HUES64 (cell line): ENCODE data around the gene TAC3.
"Not testable (repeated sequence)": the region's sequence is repeated elsewhere in the genome, so short reads cannot be mapped to it uniquely, and the experiment has no call there.

ENCODE experiments used
- H3K27ac ChIP-seq: 2 replicates; pipeline ENCODE4 v1.7.0; 2013; ENCODE audit warnings: low read depth, low read length, inconsistent platforms
- H3K27me3 ChIP-seq: 2 replicates; pipeline ENCODE4 v1.6.1; 2013; ENCODE audit warnings: mild to moderate bottlenecking, low read length; ENCODE audit not compliant: insufficient read depth
- H3K36me3 ChIP-seq: 2 replicates; pipeline ENCODE4 v1.6.1; 2013; ENCODE audit warnings: mild to moderate bottlenecking, low read length; ENCODE audit not compliant: insufficient read depth
- H3K4me1 ChIP-seq: 2 replicates; pipeline ENCODE4 v1.6.1; 2013; ENCODE audit warnings: mild to moderate bottlenecking, low read length, moderate library complexity; ENCODE audit not compliant: insufficient read depth
- H3K4me3 ChIP-seq: 2 replicates; pipeline ENCODE4 v1.5.1; 2013; ENCODE audit warnings: mild to moderate bottlenecking, low read length, moderate library complexity
- H3K9ac ChIP-seq: 2 replicates; pipeline ENCODE4 v1.6.1; 2013; ENCODE audit warnings: mild to moderate bottlenecking, low read depth, low read length
- H3K9me3 ChIP-seq: 2 replicates; pipeline ENCODE4 v1.6.1; 2013; ENCODE audit warnings: low read depth, low read length; ENCODE audit not compliant: insufficient read depth
- WGBS: fragments of 150-250, 120-280 bp; methylation state at CpG from one replicate; pipeline ENCODE4 v1.1.7; 2013; ENCODE audit warnings: missing lambda C conversion rate; 5-methylcytosine and 5-hydroxymethylcytosine counted together

Gene TAC3

DNA sequence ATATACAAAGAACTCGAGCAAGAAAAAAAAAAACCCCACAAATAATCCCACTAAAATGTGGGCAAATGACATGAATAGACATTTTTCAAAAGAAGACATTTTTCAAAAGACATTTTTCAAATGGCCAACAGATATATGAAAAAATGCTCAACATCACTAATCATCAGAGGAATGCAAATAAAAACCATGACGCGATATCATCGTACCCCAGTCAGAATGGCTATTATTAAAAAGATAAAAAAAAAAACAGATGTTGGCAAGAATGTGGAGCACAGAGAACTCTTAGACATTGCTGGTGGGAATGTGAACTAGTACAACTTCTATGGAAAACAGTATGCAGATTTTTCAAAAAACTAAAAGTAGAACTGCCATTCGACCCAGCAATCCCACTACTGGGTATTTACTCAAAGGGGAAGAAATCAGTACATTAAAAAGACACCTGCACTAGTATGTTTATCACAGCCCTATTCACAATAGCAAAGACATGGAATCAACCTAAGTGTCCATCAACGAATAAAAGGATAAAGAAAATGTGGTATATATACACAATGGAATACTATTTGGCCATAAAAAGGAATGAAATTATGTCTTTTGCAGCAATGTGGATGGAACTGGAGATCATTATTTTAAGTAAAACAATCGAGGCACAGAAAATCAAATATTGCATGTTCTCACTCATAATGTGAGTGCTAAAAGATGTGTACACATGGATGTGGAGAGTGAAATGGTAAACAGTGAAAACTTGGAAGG, 26.3 kb downstream of the TAC3 start:
- Histone ChIP-seq H3K36me3 (no peaks in the 10 kb centered on the region), H3K9me3 (no peaks in the 10 kb centered on the region), H3K4me1 (peaks cover 7% of the 10 kb centered on the region; the same call in 1 of the 2 replicates), H3K9ac (no peak overlapping the region), H3K4me3 (no peak overlapping the region), H3K27ac (no peak overlapping the region), H3K27me3 (no peaks in the 10 kb centered on the region)
- over 99% methylated on average over 6 of the region's 7 CpGs for WGBS

DNA sequence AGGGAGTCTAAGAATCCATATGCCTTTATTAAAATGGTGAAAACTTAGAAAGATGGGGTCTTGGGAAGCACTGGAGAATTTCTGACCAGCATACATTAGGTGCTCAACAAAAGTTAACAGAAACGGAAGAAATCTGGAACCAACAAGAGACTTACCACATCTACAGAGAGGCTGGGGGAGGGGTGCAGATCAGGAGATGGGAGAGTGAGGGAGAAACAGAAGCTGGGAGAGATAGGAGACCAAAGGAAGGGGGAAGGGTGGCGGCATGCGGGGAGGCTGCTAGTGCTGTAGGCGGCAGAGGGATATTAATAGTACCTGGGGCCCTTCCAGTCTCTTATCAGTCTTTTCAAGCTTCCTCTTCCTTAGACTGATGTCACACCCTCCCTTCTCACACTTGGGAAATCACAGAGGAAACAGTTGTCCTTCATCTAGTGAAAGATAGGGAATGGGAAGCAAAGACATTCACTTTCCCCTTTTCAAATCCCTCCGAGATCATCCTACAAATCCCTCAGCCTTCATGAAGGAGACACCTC, 28.1 kb downstream of the TAC3 start:
- no peaks in the 10 kb centered on the region for H3K36me3 ChIP-seq
- H3K27ac ChIP-seq: no peak overlapping the region
- no peaks in the 10 kb centered on the region for H3K9me3 ChIP-seq
- WGBS: 78% methylated on average over 5 of the region's 5 CpGs
- no peaks in the 10 kb centered on the region for H3K27me3 ChIP-seq
- H3K4me1 ChIP-seq: peaks cover 7% of the 10 kb centered on the region; the same call in 1 of the 2 replicates
- H3K4me3 ChIP-seq: no peak overlapping the region
- no peak overlapping the region for H3K9ac ChIP-seq

DNA sequence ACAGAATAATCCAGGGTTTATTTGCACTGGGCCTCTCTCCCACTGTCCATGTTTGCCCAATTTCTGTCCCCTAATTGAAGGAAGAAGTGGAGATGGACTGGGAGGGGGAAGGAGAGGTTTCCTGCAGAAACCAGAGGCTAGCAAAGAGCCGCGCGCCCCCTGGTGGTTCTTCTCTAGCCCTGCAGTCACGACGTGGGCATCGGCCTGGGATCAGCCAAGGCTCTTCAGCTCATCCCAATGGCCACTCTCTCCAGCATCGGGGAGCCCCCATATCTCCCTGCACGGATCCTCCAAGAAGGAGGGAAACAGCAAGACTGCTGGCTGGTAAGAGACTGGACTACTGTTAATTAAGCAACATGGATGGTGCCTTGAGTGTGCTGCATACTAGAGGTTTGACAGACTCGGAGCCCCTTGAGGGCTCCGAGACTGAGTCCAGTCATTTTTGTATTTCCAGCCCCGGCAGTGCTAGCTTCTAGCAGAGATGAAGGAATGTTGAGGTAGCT, 28.7 kb downstream of the TAC3 start:
- Histone ChIP-seq H3K4me3 (no peak overlapping the region), H3K9ac (no peak overlapping the region), H3K9me3 (no peaks in the 10 kb centered on the region), H3K4me1 (peaks cover 7% of the 10 kb centered on the region; the same call in 1 of the 2 replicates), H3K36me3 (no peaks in the 10 kb centered on the region), H3K27me3 (no peaks in the 10 kb centered on the region), H3K27ac (no peak overlapping the region)
- 34% methylated on average over 11 of the region's 11 CpGs for WGBS

- Histone ChIP-seq H3K36me3 (no peaks in the 10 kb centered on the region), H3K9me3 (no peaks in the 10 kb centered on the region), H3K4me1 (peaks cover 7% of the 10 kb centered on the region; the same call in 1 of the 2 replicates), H3K9ac (no peak overlapping the region), H3K27ac (no peak overlapping the region), H3K27me3 (no peaks in the 10 kb centered on the region), H3K4me3 (no peak overlapping the region)
Measured at GRCh38 chr12:56987011-56987410, 29.3 kb downstream of the TAC3 start.

- not testable (repeated sequence) for H3K4me3 ChIP-seq, H3K27ac ChIP-seq, H3K36me3 ChIP-seq, H3K4me1 ChIP-seq, H3K9ac ChIP-seq, H3K27me3 ChIP-seq, H3K9me3 ChIP-seq
- 65% methylated on average over 4 of the region's 6 CpGs for WGBS
Measured at GRCh38 chr12:56985714-56986113, 30.6 kb downstream of the TAC3 start.

- Histone ChIP-seq H3K36me3 (no peaks in the 10 kb centered on the region), H3K4me3 (no peak overlapping the region), H3K9ac (no peak overlapping the region), H3K27ac (no peak overlapping the region), H3K27me3 (no peaks in the 10 kb centered on the region), H3K4me1 (peaks cover 7% of the 10 kb centered on the region; the same call in 1 of the 2 replicates), H3K9me3 (no peaks in the 10 kb centered on the region)
- 91% methylated on average over 4 of the region's 4 CpGs for WGBS
Measured at GRCh38 chr12:56983386-56983785, 32.9 kb downstream of the TAC3 start.

- H3K9ac ChIP-seq, H3K4me1 ChIP-seq, H3K27ac ChIP-seq, H3K4me3 ChIP-seq, H3K9me3 ChIP-seq, H3K27me3 ChIP-seq, H3K36me3 ChIP-seq: not testable (repeated sequence)
- 88% methylated on average over 3 of the region's 3 CpGs for WGBS
Measured at GRCh38 chr12:56982578-56983236, 33.6 kb downstream of the TAC3 start.

GRCh38 chr12:56980941-56981530, 35.3 kb downstream of the TAC3 start:
- Histone ChIP-seq H3K27ac (no peak overlapping the region), H3K9me3 (no peaks in the 10 kb centered on the region), H3K4me3 (no peak overlapping the region), H3K27me3 (no peaks in the 10 kb centered on the region), H3K9ac (no peak overlapping the region), H3K4me1 (no peaks in the 10 kb centered on the region), H3K36me3 (no peaks in the 10 kb centered on the region)
- 94% methylated on average over 4 of the region's 4 CpGs for WGBS

GRCh38 chr12:56980268-56980667, 36.1 kb downstream of the TAC3 start:
- H3K27ac ChIP-seq: no peak overlapping the region
- H3K4me1 ChIP-seq: no peaks in the 10 kb centered on the region
- H3K27me3 ChIP-seq: no peaks in the 10 kb centered on the region
- H3K36me3 ChIP-seq: no peaks in the 10 kb centered on the region
- H3K9ac ChIP-seq: no peak overlapping the region
- no peak overlapping the region for H3K4me3 ChIP-seq
- 90% methylated on average over 6 of the region's 6 CpGs for WGBS
- H3K9me3 ChIP-seq: no peaks in the 10 kb centered on the region

DNA sequence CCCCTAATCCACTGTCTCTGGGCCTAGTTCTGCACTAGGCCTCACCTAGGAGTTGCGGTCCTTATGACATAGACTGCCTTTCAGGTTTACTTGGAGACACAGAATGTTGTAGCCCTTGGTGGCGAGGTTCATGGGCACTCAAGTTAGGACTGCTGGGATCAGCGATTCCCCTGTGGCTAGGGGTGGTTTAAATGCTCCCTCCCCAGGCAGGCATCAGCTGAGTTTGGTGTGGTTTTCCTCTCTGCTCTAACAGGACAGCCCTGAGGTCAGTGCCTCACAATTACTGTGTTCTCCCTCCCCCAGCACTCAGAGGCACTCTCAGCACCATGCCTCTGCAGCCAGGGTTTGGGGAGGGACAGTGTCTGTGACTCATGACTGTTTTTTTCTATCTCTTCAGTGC, 36.7 kb downstream of the TAC3 start:
- Histone ChIP-seq H3K4me1 (no peaks in the 10 kb centered on the region), H3K27ac (no peak overlapping the region), H3K36me3 (no peaks in the 10 kb centered on the region), H3K27me3 (no peaks in the 10 kb centered on the region), H3K9me3 (no peaks in the 10 kb centered on the region), H3K9ac (no peak overlapping the region), H3K4me3 (no peak overlapping the region)
- 87% methylated on average over 3 of the region's 3 CpGs for WGBS
